CMK (cell line): ENCODE results near the gene SLC25A28.
A peak's percentile ranks its signal among the peaks of the same experiment; 100 is the strongest.

Source experiments
- DNase-seq: peaks from one replicate; pipeline ENCODE4 v3.0.0-alpha.2; 2010; ENCODE audit warnings: low read depth

The SLC25A28 gene, protein sequence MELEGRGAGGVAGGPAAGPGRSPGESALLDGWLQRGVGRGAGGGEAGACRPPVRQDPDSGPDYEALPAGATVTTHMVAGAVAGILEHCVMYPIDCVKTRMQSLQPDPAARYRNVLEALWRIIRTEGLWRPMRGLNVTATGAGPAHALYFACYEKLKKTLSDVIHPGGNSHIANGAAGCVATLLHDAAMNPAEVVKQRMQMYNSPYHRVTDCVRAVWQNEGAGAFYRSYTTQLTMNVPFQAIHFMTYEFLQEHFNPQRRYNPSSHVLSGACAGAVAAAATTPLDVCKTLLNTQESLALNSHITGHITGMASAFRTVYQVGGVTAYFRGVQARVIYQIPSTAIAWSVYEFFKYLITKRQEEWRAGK

DNA sequence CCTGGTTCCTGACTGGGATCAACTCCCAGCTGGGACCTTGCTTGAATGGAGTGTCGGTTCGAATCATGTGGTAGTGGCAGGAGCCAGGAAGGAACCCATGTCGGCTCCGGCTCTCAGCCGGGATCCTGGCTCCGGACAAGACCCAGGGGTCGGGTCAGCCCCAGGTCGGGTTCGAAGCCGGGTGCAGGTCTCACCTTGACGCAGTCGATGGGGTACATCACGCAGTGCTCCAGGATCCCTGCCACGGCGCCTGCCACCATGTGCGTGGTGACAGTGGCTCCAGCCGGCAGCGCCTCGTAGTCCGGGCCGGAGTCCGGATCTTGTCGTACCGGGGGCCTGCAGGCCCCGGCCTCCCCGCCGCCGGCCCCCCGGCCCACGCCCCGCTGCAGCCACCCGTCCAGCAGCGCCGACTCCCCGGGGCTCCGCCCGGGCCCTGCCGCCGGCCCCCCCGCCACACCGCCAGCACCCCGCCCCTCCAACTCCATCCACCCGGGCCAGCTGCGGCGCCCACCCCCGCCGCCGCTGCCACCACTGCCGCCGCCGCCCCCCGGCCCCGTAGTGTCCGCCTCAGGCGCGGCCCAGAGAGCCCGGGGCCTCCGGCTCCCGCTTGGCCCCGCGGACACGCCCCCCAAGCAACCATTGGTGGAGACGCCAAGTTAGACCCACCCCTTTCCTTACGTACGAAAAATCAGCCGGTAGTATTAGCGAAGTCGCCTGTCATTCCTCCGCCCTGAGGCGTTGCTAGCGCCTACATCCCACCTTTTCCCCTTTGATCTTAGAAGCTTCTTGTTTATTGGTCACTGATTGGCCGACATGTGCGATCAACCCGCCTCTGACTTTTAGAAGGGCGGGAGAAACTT, at the start of gene SLC25A28:
SLC25A28 (minus strand) TSS at position 589 of the 860 bp plus-strand sequence; CDS start at position 485, 104 bp downstream.
- DNase-seq, result no peak

DNA sequence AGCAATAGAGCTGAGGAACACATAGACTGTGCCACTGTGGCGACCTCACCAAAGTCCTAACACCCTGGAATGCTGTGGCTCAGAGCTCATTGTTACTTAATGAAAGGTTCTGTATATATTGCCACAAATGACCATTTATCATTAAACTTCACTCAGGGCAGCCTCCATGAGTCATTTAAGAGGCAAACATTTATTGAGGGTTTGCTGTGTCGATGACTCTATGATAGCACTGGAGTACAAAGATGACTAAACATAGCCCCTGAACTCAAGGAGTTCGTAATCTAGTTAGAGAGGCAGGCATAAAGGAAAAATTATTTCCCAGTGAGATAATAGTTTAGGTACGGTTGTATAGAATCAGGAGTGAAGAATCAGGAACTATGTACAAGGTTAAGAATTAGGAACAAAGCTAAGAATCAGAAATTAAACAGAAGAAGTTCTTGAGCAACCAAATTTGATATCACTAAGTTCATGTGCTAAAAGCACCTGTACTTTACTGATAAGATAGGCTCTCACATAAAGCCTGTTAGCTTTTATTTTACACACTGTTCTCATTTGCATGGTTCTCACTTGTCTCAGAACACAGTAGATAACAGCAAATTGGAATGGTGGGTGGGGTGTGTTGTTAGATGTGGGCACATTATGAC, 47.0 kb upstream of the SLC25A28 start:
- no peak for DNase-seq

DNA sequence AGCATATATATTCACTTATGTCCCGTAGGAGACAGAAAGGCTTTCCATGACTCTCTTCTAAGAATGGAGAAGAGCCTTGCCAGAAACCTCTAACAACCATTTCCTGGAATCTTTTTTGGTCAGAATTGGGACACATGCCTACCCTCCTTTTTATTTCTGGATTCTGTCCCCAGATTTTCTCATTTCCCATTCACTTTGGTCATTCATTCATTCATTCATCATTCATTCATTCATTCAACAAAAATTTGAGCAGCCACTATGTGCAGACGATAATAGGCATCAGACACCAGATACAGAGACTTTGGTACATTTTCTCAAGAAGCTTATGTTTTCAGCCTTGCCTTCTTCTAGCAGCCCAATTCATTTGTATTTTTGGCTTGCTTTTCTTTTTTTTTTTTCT, 45.1 kb upstream of the SLC25A28 start:
- DNase-seq, result no peak

DNA sequence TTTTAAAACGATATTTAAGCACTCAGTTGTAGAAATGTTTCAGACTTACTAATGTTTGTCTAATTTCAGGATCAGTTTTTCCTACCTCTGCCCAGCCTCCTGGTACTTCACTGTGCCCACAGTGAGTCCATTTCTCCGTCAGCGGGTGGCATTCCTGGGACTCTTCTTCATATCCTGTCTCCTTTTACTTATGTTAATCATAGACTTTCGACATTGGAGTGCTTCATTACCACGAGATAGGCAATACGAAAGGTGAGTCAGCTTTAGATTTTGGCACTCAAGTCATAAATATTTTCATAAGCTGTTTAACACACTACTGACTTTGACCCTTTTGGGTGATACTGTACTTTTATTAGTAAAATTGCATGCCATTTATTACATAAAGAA, 41.1 kb upstream of the SLC25A28 start:
- no peak for DNase-seq

DNA sequence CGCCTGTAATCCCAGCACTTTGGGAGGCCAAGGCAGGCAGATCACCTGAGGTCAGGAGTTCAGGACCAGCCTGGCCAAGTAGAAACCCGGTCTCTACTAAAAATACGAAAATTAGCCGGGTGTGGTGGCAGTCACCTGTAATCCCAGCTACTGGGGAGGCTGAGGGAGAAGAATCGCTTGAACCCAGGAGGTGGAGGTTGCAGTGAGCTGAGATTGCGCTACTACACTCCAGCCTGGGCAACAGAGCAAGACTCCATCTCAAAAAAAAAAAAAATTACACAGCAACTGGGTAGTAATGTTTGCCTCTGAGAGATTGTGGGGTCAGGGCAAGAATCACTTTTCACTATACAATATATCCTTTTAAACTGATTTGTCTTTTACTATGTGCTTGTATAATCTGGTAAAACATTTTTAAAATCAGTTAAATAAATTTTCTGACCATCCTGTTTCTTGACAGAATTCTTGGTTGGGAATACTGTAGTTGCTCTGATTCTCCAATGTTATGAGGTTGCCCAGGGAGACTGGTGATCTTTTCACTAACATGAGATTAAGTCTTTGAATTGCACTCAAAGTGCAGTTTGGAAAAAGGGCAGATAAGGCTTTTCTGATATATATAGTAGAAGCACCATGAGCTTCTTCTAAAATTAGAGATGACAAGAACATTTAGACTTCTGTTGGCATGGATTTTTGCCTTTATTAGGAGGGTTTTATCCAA, 40.6 kb upstream of the SLC25A28 start:
- DNase-seq, result no peak

DNA sequence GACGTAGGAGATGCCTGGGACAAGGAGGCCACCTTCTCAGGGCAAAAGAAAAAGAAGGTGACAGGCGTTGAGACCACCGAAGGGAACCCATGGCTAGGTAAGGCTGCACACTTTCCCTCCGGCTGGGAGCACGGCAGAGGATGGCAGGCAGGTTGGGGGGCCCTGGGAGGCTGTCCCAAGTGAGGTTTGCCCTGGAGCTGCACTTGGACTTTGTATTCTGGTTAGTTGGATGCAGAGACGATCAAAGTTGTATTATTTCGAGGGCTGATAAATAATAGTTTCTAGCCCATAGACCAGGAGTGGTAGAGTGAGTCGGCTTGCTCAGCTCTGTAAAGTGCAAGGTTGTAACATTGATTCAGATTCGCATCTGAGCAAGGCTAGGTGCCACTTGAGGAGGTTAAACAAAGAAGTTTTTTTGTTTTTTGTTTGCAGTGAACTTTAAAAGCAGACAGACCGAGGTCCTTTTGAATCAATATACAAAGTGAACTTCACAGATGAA, 39.7 kb upstream of the SLC25A28 start:
- no peak for DNase-seq

DNA sequence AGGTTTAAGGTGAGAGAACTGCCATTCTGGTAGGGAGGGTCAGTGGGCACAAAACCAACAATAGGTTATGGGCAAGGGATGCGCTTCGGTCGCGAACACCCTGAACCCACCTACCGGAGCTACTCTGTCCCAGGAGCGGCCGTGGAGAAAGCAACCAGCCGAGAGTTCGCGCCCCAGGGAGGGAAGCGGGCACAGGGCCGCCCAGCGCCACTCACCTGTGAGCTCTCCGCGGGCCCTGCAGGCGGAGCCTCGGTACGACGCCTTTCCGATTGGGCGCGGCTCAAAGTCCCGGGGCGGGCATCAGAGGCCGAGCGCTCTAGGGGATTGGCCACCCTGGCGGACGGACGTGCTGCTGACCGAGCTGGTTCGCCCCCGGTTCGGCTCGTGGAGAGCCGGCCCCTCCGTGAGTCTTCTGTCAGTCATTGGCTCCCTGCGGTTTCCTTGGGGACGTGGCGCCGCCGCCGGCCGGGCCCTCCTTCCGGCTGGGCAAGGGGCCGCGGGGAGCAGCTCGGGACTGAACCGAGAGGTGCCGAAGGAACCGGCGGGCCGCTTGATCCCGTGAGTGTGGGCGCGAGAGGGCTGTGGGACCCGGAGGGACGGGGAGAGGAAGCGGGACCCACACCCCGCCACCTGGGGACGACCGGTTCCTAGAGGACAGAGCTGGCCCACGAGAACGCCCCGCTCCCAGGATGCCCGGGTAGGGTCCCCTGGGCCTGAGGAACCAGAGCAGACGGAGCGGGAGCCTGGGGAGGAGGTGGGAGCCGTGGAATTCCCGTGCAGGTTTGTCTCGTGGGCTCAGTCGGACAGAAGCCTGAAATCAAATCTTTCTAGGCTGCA, 39.0 kb upstream of the SLC25A28 start, which contains the start of gene ENTPD7:
ENTPD7 (plus strand) TSS at position 479 of the 837 bp plus-strand sequence. CDS start 448 bp downstream, outside the sequence.
- DNase-seq, result peak; percentile 89

DNA sequence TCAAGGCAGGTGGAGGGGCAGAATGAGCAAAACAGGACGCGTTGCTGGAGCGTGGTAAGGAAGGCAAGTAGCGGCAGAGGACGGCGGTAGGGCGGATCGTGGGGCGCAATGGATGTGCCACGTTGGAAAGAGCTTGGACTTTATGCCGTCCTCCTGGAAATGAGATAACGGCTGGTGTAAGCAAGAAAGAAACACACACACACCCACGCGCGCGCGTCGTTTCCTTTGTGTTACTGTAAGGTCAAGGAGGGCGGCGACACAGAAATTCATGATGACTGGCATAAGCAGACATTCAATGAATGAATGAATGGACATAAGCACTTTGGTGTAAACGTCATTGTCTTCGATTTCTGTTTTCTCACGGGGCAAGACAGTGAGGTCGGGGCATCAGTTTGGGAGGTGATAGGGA, 38.4 kb upstream of the SLC25A28 start:
- no peak for DNase-seq

DNA sequence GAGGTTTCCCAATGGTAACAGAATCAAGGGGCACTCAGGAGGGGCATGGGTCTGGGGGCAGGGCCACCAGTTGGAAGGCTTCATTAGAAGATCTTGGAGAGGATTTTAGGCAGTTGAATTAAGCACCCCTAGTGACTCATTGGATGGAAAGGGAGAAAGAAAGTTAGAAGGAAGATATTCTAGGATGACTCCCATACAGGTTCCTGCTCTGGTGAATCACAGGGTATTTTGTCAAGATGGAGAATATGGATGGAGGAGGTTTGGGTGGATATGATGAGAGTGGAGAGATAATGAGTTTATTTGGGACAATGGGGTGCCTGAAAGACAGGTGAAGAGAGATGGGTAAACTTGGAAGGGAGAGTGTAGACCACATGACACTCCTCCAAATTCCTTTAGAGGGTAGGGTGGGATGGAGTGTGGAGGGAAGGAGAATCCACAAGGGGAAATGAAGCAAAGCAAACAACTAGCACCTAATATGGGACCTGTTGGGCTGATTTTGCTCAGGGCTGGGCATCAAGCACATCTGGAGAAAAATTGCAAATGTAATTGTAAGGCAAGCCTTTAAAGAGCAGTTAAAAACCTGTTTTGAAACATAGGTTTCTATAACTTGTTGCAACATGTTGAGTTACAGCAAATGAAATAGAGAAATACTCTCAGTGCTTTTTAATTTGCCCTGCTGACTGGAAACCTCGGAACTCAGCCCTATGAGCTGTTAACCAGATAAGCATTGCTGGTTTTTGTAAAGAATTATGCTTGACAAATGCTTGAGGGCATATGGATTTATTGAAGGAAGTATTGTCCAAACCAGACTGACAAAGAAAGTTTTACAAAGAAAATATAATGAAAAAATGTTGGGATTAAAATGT, 36.2 kb upstream of the SLC25A28 start:
- DNase-seq, result no peak

DNA sequence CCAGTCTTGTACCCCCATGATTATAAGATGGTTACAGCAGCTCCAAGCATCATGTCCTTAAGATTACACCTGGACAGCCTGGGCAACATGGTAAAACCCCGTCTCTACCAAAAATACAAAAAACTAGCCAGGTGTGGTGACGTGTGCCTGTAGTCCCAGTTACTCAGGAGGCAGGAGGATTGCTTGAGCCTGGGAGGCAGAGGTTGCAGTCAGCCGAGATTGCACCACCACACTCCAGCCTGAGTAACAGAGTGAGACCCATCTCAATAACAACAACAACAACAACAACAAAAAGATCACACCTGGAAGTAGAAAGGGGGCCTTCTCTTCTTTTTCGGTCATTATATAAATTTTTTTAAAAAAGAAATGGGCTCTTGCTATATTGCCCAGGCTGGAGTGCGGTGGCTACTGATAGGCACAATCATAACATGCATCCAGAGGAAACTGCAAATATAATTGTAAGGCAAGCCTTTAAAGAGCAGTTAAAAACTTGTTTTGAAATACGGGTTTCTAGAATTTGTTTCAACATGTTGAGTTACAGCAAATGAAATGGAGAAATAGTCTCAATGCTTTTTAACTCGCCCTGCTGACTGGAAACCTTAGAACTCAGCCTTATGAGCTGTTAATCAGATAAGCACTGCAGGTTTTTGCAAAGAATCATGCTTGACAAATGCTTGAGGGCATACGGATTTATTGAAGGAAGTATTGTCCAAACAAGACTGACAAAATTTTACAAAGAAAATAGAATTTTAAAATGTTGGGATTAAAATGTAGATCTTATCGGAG, 34.3 kb upstream of the SLC25A28 start:
- no peak for DNase-seq

DNA sequence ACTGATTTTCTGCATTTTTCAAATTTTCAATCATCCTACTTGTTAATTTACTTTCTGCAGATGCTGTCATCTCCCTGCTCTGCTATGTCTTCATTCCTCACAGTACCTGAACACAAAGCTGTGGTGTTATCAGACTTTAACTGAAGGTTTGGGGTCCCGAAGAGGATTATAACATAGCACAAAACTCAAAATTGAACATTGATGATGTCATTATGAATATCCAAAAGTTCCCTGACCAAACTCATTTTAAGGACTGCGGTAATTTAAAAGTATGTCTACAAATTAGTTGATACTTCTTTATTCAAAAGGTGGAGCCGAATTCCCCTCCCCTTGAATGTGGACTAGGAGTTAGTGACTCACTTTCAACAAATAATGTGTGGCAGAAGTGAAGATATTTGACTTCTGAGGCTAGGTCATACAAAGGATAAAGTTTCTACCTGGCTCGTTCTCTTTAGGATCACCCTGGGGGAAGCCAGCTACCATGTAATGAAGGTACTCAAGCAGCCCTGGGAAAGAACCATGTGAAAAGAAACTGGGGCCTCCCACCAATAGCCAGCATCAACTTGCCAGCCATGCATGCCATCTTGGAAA, 32.7 kb upstream of the SLC25A28 start:
- no peak for DNase-seq

DNA sequence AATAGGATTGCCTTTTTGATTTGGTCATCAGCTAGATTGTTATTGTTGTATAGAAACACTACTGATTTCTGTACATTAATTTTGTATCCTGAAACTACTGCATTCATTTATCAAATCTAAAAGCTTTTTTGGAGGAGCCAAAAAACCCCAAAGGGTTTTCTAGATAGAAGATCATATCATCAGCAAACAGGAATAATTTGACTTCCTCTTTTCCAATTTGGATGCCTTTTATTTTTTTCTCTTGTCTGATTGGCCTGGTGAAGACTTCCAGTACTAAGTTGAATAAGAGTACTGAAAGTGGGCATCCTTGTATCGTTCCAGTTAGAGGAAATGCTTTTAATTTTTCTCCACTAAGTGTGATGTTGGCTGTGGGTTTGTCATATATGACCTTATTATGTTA, 28.5 kb upstream of the SLC25A28 start:
- DNase-seq, result no peak

DNA sequence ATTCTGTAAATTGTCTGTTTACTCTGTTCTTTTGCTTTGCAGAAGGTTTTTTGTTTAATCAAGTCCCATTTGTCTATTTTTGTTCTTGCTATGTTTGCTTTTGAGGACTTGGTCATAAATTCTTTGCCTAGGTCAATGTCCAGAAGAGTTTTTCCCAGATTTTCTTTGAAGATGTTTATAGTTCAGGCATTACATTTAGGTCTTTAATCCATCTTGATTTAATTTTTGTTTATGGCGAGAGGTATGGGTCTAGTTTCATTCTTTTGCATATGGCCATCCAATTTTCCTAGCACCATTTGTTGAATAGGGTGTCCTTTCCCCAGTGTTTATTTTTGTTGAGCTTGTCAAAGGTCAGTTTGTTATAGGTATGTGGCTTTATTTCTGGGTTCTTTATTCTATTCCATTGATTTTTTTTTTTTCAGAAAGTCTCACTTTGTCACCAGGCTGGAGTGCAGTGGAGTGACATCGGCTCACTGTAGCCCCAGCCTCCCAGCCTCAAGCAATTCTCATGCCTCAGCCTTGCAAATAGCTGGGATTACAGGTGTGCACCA, 27.4 kb upstream of the SLC25A28 start:
- no peak for DNase-seq

DNA sequence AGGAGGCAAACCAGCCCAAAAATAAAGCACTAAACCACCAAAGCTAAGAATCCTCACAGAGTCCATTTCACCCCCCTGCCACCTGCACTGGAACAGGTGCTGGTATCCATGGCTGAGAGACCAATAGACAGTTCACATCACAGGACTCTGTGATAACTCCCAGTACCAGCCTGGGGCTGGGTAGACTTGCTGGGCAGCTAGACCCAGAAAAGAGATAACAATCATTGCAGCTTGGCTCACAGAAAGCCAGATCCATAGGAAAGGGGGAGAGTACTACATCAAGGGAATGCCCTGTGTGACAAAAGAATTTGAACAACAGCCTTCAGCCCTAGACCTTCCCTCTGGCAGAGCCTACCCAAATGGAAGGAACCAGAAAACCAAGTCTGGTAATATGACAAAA, 13.6 kb upstream of the SLC25A28 start:
- no peak for DNase-seq

DNA sequence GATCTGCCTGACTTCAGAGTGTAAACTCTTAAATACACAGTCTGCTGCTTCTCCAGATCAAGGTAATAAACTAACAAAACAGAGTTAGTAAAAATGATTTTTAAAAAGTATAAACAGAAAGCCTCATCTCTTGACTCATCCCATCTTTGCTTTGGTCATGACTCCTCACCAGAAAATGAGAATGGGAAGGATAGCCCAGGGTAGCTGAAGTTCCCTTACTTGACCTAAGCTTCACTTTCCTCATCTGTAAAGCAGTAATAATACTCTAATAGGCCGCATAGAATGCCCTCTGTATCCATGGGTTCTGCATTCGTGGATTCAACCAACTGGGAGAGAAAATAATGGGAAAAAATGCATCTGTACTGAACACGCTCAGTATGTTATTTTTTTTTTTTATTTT, 11.3 kb upstream of the SLC25A28 start:
- DNase-seq, result no peak

DNA sequence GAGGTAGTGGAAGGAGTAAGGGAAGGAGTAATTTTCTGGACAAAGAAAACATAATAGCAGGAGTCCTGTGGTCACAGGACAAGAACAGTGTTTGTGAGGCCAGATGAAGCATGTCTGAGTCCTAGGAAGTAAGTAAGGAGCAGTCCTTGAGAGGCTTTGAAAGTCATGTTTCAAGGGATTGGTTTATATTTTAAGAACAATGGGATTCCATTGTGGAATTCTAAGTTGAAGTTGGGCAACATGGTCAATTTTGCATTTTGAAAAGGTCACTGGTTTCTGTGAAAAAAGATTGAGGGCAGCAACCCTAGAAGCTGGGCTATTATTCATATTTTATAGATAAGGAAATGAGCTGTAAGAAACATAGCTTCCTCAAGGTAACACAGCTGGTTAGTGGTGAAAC, 10.8 kb upstream of the SLC25A28 start:
- no peak for DNase-seq

DNA sequence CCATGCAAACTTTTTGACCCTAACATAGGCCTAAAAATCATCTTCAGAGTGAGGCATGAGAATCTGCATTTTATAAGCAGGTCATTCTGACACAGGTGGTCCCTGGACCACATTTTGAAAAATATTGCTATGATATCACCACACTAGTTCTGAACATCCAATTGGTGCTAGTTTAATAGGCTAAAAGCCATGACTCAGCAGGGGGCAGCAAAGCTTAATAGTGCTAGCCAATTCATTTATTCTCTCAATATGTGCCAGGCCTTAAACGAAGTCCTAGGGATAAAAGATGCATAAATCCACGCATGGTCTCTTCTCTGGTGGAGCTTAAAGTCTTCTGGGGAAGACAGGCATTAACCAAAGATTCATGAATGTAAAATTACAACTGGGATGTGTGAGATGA, 10.2 kb upstream of the SLC25A28 start:
- no peak for DNase-seq

DNA sequence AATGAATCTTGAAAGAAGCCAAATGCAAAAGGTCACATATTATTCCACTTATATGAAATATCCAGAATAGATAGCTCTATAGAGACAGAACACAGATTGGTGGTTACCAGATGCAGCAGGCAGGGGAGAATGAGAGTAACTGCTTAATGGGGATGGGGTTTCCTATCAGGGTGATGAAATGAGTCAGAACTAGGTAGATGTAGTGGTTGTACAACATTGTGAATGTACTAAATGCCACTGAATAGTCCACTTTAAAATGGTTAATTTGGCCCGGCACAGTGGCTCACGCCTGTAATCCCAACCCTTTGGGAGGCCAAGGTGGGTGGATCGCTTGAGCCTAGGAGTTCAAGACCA, 9.4 kb upstream of the SLC25A28 start:
- no peak for DNase-seq
